ENCODE data around the gene THSD7B.

Gene THSD7B

DNA sequence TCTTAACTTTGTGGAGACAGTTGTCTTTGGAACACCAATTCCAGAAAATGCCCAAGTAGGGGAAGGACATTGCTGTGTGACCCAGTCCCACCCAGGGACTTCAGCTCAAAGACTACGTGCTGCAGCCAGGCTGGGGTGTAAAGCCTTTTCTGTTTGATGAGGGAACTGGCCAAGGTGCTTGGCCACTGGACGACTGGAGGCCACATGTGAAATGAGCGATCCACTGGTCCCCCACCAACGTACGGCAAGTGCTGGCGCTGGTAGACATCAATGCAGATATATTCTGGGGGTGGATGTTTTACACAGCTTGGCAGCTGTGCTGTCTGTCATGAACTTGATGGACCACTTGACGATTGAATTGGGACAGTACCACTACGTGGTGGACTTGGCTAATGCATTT, 616.4 kb downstream of the THSD7B start:
- H3K4me1 ChIP-seq (ENCODE audit: insufficient read depth, insufficient read length), result no peaks in the 10 kb centered on the region
- H3K4me3 ChIP-seq (ENCODE audit: insufficient read length, low read depth), result no peak overlapping the region
- H3K9me3 ChIP-seq (ENCODE audit: insufficient read depth, low read length), result peaks cover 23% of the 10 kb centered on the region; the same call in 1 of the 2 replicates
- TF ChIP-seq SUZ12 (IDR thresholded peaks at IDR 0.05; ENCODE audit: extremely low read depth, insufficient read depth, insufficient read length) (no peak), YY1 (IDR thresholded peaks at IDR 0.05; ENCODE audit: insufficient read depth, insufficient read length) (no peak), ZNF274 (IDR thresholded peaks at IDR 0.05; ENCODE audit: low read depth, low read length) (no peak)
- no peaks in the 10 kb centered on the region for H3K36me3 ChIP-seq (ENCODE audit: insufficient read depth, insufficient read length, low read length)
- no peak for DNase-seq (ENCODE audit: low read depth, low spot score)
- H3K9ac ChIP-seq (ENCODE audit: insufficient read length, low read depth), result no peak overlapping the region
- H3K27me3 ChIP-seq (ENCODE audit: insufficient read depth, insufficient read length), result no peaks in the 10 kb centered on the region

GRCh38 chr2:137383391-137383790, 618.0 kb downstream of the THSD7B start:
- H3K4me3 ChIP-seq (ENCODE audit: insufficient read length, low read depth), result no peak overlapping the region
- DNase-seq (ENCODE audit: low read depth, low spot score), result no peak
- no peaks in the 10 kb centered on the region for H3K4me1 ChIP-seq (ENCODE audit: insufficient read depth, insufficient read length)
- H3K36me3 ChIP-seq (ENCODE audit: insufficient read depth, insufficient read length, low read length), result no peaks in the 10 kb centered on the region
- no peak overlapping the region for H3K9ac ChIP-seq (ENCODE audit: insufficient read length, low read depth)
- TF ChIP-seq ZNF274 (IDR thresholded peaks at IDR 0.05; ENCODE audit: low read depth, low read length) (no peak), YY1 (IDR thresholded peaks at IDR 0.05; ENCODE audit: insufficient read depth, insufficient read length) (no peak), SUZ12 (IDR thresholded peaks at IDR 0.05; ENCODE audit: extremely low read depth, insufficient read depth, insufficient read length) (no peak)
- H3K9me3 ChIP-seq (ENCODE audit: insufficient read depth, low read length), result peaks cover 23% of the 10 kb centered on the region; the same call in 1 of the 2 replicates
- H3K27me3 ChIP-seq (ENCODE audit: insufficient read depth, insufficient read length), result no peaks in the 10 kb centered on the region

- peaks cover 23% of the 10 kb centered on the region; the same call in 1 of the 2 replicates for H3K9me3 ChIP-seq (ENCODE audit: insufficient read depth, low read length)
- no peak overlapping the region for H3K9ac ChIP-seq (ENCODE audit: insufficient read length, low read depth)
- H3K36me3 ChIP-seq (ENCODE audit: insufficient read depth, insufficient read length, low read length), result no peaks in the 10 kb centered on the region
- TF ChIP-seq ZNF274 (IDR thresholded peaks at IDR 0.05; ENCODE audit: low read depth, low read length) (no peak), YY1 (IDR thresholded peaks at IDR 0.05; ENCODE audit: insufficient read depth, insufficient read length) (no peak), SUZ12 (IDR thresholded peaks at IDR 0.05; ENCODE audit: extremely low read depth, insufficient read depth, insufficient read length) (no peak)
- H3K4me1 ChIP-seq (ENCODE audit: insufficient read depth, insufficient read length), result no peaks in the 10 kb centered on the region
- H3K27me3 ChIP-seq (ENCODE audit: insufficient read depth, insufficient read length), result no peaks in the 10 kb centered on the region
- DNase-seq (ENCODE audit: low read depth, low spot score), result no peak
- no peak overlapping the region for H3K4me3 ChIP-seq (ENCODE audit: insufficient read length, low read depth)
Observed at GRCh38 chr2:137387044-137387443, 621.7 kb downstream of the THSD7B start.

DNA sequence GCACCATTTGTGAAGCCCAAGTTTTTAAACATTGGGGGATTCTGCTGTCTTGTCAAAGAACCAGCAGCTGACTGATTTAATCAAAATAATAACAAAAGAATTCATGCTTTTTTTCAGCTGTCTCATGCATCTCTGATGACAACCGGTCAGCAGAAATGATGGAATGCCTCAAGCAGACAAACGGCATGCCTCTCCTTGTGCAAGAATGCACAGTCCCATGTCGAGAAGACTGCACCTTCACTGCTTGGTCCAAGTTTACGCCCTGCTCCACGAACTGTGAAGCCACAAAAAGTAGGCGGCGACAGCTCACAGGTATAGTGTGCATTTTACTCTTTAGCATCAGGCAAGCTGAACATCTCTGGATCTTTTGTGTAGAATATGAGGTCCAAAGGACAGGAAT, 640.2 kb downstream of the THSD7B start:
- Histone ChIP-seq H3K4me1 (ENCODE audit: insufficient read depth, insufficient read length) (no peaks in the 10 kb centered on the region), H3K9ac (ENCODE audit: insufficient read length, low read depth) (no peak overlapping the region), H3K4me3 (ENCODE audit: insufficient read length, low read depth) (no peak overlapping the region), H3K9me3 (ENCODE audit: insufficient read depth, low read length) (peaks cover 4% of the 10 kb centered on the region; the same call in 1 of the 2 replicates), H3K36me3 (ENCODE audit: insufficient read depth, insufficient read length, low read length) (no peaks in the 10 kb centered on the region), H3K27me3 (ENCODE audit: insufficient read depth, insufficient read length) (no peaks in the 10 kb centered on the region)
- TF ChIP-seq ZNF274 (IDR thresholded peaks at IDR 0.05; ENCODE audit: low read depth, low read length), result no peak
- TF ChIP-seq SUZ12 (IDR thresholded peaks at IDR 0.05; ENCODE audit: extremely low read depth, insufficient read depth, insufficient read length), result no peak
- no peak for TF ChIP-seq YY1 (IDR thresholded peaks at IDR 0.05; ENCODE audit: insufficient read depth, insufficient read length)
- DNase-seq (ENCODE audit: low read depth, low spot score), result no peak

GRCh38 chr2:137411585-137411984, 646.2 kb downstream of the THSD7B start:
- no peaks in the 10 kb centered on the region for H3K9me3 ChIP-seq (ENCODE audit: insufficient read depth, low read length)
- TF ChIP-seq YY1 (IDR thresholded peaks at IDR 0.05; ENCODE audit: insufficient read depth, insufficient read length), result no peak
- no peak for TF ChIP-seq ZNF274 (IDR thresholded peaks at IDR 0.05; ENCODE audit: low read depth, low read length)
- no peak for TF ChIP-seq SUZ12 (IDR thresholded peaks at IDR 0.05; ENCODE audit: extremely low read depth, insufficient read depth, insufficient read length)
- H3K4me3 ChIP-seq (ENCODE audit: insufficient read length, low read depth), result no peak overlapping the region
- no peak for DNase-seq (ENCODE audit: low read depth, low spot score)
- H3K4me1 ChIP-seq (ENCODE audit: insufficient read depth, insufficient read length), result no peaks in the 10 kb centered on the region
- no peaks in the 10 kb centered on the region for H3K36me3 ChIP-seq (ENCODE audit: insufficient read depth, insufficient read length, low read length)
- H3K27me3 ChIP-seq (ENCODE audit: insufficient read depth, insufficient read length), result no peaks in the 10 kb centered on the region
- H3K9ac ChIP-seq (ENCODE audit: insufficient read length, low read depth), result no peak overlapping the region

DNA sequence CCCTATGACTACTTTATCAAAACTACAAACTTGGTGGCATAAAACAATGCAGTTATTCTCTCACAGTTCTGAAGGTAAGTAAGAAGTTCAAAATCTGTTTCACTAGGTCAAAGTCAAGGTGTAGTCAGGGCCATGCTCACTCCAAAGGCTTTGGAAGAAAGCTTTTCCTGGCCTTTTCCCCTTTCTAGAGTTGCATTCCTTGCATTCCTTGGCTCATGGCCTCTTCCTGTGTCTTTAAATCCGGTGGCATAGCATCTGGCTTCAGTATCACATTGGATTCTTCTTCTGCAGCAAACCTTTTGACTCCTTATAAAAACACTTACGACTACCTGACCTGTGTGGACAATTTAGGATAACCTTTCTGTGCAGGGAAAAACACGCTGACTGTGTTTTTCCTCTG, 655.4 kb downstream of the THSD7B start:
- Histone ChIP-seq H3K4me3 (ENCODE audit: insufficient read length, low read depth) (no peak overlapping the region), H3K27me3 (ENCODE audit: insufficient read depth, insufficient read length) (no peaks in the 10 kb centered on the region), H3K9me3 (ENCODE audit: insufficient read depth, low read length) (no peaks in the 10 kb centered on the region; the same call in 1 of the 2 replicates), H3K4me1 (ENCODE audit: insufficient read depth, insufficient read length) (no peaks in the 10 kb centered on the region), H3K9ac (ENCODE audit: insufficient read length, low read depth) (no peak overlapping the region), H3K36me3 (ENCODE audit: insufficient read depth, insufficient read length, low read length) (no peaks in the 10 kb centered on the region)
- no peak for TF ChIP-seq YY1 (IDR thresholded peaks at IDR 0.05; ENCODE audit: insufficient read depth, insufficient read length)
- no peak for TF ChIP-seq ZNF274 (IDR thresholded peaks at IDR 0.05; ENCODE audit: low read depth, low read length)
- TF ChIP-seq SUZ12 (IDR thresholded peaks at IDR 0.05; ENCODE audit: extremely low read depth, insufficient read depth, insufficient read length), result no peak
- peak; percentile 32 for DNase-seq (ENCODE audit: low read depth, low spot score)

DNA sequence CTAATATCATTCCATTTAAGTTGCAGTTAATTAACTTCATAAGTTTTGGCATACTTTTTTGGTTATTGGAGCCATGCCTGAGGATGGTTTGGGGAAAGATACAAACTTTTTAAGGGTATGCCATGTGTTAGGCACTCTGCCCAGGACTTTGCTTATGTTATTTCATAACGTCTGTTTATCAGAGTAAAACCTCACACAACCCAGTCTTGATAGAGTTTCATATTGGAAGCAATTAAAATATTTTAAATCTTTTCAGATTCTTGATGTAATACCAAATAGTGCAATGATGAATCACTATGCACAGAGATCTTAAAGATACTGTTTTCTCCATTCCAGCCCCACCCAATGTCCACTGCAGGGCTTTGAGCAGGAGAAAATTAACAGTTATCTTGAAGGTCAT, 669.8 kb downstream of the THSD7B start:
- TF ChIP-seq ZNF274 (IDR thresholded peaks at IDR 0.05; ENCODE audit: low read depth, low read length) (no peak), SUZ12 (IDR thresholded peaks at IDR 0.05; ENCODE audit: extremely low read depth, insufficient read depth, insufficient read length) (no peak), YY1 (IDR thresholded peaks at IDR 0.05; ENCODE audit: insufficient read depth, insufficient read length) (no peak)
- no peak overlapping the region for H3K4me3 ChIP-seq (ENCODE audit: insufficient read length, low read depth)
- no peaks in the 10 kb centered on the region for H3K9me3 ChIP-seq (ENCODE audit: insufficient read depth, low read length)
- no peaks in the 10 kb centered on the region for H3K36me3 ChIP-seq (ENCODE audit: insufficient read depth, insufficient read length, low read length)
- no peak for DNase-seq (ENCODE audit: low read depth, low spot score)
- no peaks in the 10 kb centered on the region for H3K4me1 ChIP-seq (ENCODE audit: insufficient read depth, insufficient read length)
- H3K27me3 ChIP-seq (ENCODE audit: insufficient read depth, insufficient read length), result no peaks in the 10 kb centered on the region
- no peak overlapping the region for H3K9ac ChIP-seq (ENCODE audit: insufficient read length, low read depth)
